ENCODE results near the gene CEMIP.

The CEMIP gene, protein sequence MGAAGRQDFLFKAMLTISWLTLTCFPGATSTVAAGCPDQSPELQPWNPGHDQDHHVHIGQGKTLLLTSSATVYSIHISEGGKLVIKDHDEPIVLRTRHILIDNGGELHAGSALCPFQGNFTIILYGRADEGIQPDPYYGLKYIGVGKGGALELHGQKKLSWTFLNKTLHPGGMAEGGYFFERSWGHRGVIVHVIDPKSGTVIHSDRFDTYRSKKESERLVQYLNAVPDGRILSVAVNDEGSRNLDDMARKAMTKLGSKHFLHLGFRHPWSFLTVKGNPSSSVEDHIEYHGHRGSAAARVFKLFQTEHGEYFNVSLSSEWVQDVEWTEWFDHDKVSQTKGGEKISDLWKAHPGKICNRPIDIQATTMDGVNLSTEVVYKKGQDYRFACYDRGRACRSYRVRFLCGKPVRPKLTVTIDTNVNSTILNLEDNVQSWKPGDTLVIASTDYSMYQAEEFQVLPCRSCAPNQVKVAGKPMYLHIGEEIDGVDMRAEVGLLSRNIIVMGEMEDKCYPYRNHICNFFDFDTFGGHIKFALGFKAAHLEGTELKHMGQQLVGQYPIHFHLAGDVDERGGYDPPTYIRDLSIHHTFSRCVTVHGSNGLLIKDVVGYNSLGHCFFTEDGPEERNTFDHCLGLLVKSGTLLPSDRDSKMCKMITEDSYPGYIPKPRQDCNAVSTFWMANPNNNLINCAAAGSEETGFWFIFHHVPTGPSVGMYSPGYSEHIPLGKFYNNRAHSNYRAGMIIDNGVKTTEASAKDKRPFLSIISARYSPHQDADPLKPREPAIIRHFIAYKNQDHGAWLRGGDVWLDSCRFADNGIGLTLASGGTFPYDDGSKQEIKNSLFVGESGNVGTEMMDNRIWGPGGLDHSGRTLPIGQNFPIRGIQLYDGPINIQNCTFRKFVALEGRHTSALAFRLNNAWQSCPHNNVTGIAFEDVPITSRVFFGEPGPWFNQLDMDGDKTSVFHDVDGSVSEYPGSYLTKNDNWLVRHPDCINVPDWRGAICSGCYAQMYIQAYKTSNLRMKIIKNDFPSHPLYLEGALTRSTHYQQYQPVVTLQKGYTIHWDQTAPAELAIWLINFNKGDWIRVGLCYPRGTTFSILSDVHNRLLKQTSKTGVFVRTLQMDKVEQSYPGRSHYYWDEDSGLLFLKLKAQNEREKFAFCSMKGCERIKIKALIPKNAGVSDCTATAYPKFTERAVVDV (N-terminal part only)

DNA sequence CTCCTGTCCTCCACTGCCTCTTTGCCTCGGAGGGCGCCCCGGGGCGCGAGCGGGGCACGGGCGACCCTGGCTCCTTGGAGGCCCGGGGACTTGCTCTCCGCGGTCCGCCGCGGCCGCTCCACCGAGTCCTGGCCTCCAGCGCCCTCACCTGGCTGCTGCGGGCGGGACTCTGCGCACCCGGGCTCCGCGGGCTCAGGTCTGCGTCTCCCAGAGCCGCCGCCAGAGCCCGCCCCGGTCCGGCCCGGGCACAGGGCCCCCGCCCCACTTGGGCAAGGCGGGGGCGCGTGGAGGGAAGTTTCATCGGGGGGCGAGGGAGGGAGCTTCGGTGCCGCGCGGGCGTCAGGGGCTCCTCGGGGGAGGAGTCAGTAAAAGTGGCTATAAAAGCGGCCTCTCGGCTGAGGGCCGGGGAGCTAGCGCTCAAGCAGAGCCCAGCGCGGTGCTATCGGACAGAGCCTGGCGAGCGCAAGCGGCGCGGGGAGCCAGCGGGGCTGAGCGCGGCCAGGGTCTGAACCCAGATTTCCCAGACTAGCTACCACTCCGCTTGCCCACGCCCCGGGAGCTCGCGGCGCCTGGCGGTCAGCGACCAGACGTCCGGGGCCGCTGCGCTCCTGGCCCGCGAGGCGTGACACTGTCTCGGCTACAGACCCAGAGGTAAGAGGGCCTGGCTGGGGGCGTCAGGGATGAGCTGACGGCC is at the start of gene CEMIP:
Gene CEMIP (plus strand): TSS at position 407 of the 694 bp plus-strand sequence. CDS start 94,510 bp downstream, outside the sequence.
- DNase-seq (ENCODE audit: low spot score): peak; percentile 47

DNA sequence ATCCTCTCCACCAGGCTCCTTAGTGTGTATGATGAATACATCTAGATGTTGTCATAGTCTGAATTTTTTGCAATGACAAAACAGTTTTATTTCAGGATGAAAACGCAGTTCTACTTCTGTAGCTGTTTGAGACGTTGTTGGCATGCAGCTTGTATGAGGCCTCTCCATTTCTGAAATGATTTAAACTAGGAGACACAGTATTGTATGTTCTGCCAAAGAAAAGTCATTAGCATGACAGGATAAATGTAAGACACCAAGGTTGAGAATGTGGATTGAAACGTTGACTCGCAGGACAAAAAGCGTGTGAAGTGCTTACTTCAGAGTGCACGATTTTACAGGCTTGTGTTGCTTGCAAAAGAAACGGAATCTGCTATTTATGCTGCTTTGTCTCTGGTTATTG is 48.8 kb upstream of the CEMIP start:
- no peak for DNase-seq (ENCODE audit: low spot score)

DNA sequence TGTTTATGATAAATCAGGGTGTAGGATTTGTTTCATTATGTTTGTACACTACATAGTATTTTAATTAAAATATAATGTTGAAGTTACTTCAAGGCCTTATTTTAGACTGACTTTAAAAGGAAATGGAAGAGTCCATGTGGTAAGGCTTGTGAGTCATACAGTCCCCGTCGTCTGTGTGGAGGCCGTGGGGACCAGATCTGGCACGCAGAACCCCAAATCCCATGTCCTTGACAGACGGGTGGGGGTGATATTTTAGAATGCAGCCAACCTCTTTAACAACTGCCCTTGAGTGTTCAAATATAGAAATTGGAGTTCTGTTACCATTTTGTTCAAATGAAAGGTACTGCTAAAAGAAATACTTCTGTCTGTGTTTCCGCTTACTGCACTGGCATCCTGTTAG is 48.2 kb upstream of the CEMIP start:
- no peak for DNase-seq (ENCODE audit: low spot score)

DNA sequence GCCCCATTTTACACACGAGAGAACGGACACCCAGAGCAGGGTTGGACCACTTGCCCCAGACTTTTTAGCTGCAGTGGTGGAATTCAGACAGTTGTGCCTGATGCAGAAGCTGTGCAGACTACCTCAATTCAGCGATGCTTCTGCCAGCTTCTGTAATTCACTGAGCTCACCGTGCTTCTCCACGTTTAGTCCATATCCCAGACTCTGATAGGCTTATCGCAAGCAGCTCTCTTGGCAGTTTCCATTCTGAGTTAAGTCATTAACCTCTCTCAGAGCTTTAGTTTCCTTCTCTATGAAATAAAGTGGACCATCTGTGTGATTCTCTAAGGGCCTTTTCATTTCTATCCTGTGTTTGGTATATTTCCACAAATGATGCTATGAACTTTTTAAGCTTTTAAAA is 47.0 kb upstream of the CEMIP start:
- DNase-seq (ENCODE audit: low spot score): no peak

- DNase-seq (ENCODE audit: low spot score): no peak
Measured at GRCh38 chr15:80732818-80733217, 46.4 kb upstream of the CEMIP start.

- DNase-seq (ENCODE audit: low spot score): no peak
Measured at GRCh38 chr15:80733460-80733859, 45.7 kb upstream of the CEMIP start.

DNA sequence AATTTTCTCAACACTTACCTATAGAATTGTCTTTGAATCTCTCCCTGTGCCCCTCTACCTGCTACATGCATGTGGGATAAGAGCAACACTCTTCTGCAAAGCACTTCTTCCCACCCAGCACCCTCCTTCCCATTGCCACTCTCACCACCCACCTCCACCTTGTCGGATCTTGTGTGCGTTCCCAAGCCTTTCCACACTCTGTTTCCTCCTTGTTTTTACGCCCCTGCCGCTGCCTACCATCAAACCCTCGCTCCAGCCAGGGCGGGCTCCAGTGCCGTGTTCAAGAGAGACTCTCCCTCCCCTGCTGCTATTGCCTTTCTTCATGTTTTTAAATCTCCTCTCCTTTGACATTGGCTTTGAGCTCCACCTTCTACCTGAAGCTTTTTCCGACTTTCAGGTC is 43.8 kb upstream of the CEMIP start:
- no peak for DNase-seq (ENCODE audit: low spot score)

DNA sequence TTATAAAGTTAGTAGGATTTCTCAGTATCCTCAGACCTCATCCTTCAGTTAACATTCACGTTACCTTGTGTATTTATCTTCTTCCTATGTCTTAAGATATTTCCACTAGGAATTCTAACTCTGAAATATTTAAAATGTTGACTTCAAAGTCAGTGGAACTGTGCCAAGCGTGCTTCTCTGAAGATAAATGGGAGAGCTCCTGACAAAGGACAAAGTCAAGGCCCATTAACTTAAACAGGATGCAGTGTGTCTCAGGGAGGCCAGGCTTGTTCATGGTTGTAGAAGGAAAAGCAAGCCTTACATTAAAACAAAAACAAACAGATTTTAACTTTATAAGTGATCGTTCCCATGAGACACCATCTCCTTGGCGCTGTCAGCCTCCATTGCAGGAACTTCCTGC is 42.6 kb upstream of the CEMIP start:
- DNase-seq (ENCODE audit: low spot score): no peak

DNA sequence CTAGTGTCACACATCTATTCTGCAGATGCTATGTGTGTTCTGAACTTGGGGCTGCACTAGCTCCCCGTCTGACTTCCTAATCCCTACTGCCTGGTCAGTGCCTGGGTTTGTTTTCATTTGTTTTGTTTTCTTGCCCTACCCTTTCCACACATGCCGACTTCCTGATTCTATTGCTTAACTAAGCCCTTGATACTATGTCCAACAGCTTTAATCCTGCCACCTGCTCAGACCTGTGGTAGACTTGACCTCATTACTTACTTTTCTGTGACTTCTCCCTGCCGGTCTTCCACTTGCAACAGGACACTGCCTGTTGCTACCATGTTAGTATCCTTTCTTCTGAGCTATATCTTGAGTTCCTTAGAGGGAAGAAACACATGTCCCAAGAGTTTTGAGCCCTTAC is 39.3 kb upstream of the CEMIP start:
- no peak for DNase-seq (ENCODE audit: low spot score)

- DNase-seq (ENCODE audit: low spot score): no peak
Measured at GRCh38 chr15:80742081-80742480, 37.1 kb upstream of the CEMIP start.

GRCh38 chr15:80743189-80743833 is 35.9 kb upstream of the CEMIP start:
- no peak for DNase-seq (ENCODE audit: low spot score)

DNA sequence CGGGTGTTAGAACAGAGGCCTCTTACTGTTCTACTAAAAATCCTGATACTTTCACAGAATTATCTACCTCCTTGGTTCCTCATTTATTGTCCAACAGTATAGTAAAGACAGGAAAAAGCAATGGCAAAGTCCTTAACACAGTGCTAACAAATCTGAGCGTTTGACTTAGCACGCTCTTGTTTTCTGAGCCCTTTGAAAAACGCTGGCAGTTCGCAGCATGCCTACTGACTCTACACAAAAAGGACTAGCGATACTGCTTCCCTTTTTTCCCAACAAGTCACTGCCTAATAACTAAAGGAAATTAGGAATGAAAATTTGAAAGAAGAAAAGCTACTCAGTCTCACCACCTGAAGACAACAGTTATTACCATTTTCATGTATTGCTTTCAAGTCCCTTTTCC is 34.8 kb upstream of the CEMIP start:
- DNase-seq (ENCODE audit: low spot score): no peak

DNA sequence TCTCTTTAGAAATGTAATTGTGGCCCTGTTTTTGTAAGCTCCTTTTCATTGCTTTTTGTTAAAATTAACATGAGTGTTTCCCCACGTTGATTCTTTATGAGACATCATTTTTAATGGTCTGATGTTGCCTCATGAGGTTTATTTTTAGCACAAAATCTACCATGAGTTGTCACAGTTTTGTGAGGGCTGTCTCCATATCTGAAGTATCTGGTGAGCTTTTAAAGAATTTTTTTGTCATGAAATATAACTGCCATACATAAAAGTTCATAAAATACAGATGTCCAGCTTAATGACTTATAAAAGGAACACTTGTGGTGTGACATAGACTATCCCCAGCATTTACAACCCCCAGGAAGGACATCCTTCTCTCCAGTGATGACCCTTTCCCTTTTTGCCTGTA is 34.3 kb upstream of the CEMIP start:
- DNase-seq (ENCODE audit: low spot score): no peak

- DNase-seq (ENCODE audit: low spot score): no peak
Measured at GRCh38 chr15:80745888-80746287, 33.3 kb upstream of the CEMIP start.

- DNase-seq (ENCODE audit: low spot score): no peak
Measured at GRCh38 chr15:80747317-80748053, 31.7 kb upstream of the CEMIP start.

- DNase-seq (ENCODE audit: low spot score): no peak
Measured at GRCh38 chr15:80749589-80749988, 29.6 kb upstream of the CEMIP start.

- DNase-seq (ENCODE audit: low spot score): peak; percentile 40
Measured at GRCh38 chr15:80750575-80750974, 28.6 kb upstream of the CEMIP start.

GRCh38 chr15:80752204-80752603 is 27.0 kb upstream of the CEMIP start:
- no peak for DNase-seq (ENCODE audit: low spot score)

DNA sequence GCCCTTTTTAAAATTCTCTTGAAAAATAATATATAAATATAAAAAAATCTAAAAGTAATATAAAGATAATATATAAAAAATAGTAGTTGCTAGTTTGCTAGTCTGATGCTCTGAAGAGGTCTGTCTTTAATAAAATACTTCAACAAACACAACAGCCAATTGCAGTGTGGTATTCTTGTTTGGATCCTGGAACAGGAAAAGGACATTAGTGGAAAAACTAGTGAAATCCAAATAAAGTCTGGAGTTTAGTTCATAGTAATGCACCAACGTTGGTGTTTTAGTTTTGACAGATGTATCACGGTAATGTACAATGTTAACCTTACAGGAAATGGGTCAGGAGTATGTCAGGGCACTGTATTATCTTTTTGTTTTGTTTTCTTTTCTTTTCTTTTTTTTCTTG is 26.0 kb upstream of the CEMIP start:
- DNase-seq (ENCODE audit: low spot score): no peak

DNA sequence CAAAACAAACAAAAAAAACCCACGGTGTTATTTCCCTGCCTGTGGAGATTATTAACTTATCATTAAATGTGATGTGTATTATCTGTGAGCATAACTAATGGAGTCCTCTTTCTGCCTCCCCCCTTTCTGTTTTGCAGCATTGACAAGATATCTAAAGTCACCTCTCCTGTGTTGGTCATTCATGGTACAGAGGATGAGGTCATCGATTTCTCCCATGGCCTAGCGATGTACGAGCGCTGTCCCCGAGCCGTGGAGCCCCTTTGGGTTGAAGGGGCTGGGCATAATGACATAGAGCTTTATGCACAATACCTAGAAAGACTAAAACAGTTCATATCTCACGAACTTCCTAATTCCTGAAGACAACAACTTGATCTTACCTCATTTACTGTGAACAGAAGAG is 25.2 kb upstream of the CEMIP start:
- DNase-seq (ENCODE audit: low spot score): no peak

- no peak for DNase-seq (ENCODE audit: low spot score)
Measured at GRCh38 chr15:80755885-80756284, 23.3 kb upstream of the CEMIP start.
